NCI-H2081 (cell line): ENCODE measurements around the gene ARHGAP24.

ENCODE experiments used
- DNase-seq, 2 experiments: peaks; one replicate each; lab custom pipeline; 2025; lab: John Stamatoyannopoulos, UW

Gene ARHGAP24

DNA sequence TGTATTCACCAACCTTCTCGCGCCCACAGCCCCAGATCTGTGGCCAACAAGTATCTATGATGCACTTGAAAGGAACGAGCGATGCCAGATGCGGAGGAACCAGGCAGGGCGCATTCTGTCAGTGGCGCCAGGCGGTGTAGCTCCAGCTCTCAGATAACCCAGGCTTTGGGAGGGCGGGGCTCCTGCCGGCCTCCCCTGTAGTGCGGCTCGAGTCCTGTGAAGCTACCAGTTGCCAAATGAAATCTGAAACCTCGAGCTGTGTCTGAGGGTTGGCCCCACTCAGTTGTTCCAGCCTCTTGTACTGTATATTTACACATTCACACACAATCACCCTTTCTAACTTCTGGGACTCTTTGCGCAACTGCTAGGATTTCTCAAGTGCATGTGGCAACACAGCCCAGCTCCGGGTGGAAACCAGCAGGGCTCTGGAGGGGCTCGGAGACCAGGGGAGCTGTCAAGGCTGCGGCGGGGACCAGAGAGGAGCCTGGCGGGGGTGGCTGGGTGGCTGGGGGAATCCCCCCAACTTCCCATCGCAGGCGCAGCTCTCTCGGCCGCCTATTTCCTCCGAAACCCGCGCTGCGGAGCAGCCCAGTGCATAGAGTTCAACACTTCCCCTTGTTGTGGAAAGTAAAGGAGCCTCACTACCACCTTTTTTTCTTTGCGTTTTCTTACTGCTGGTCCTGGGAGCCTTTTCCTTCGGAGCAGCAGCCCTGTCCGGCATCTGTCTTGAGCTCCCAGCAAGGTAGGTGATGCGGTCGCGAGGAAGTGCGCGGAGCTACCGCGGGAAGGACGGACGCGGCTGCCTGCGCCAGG is at the start of gene ARHGAP24:
TSS of gene ARHGAP24 (plus strand) at position 333 of the 813 bp plus-strand sequence.
- DNase-seq = peak; percentile 37 to 67

DNA sequence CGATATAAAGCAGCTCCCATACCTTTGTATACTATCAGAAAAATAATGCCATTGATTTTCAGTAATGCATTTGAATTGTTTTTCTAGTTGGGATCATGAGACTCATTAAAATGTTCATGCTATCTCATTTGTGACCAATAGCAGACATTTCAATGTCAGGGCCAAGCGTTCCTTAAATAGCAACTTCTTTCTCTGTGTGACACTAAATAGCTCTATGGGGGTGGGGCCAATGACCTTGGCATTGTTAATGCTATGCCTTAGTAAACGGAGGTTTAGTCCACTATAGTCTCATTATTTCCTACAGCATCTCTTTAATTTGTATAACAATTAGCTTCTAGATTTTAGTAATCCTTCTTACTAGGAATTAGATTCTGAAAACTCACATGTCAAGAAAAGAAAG is 48.6 kb upstream of the ARHGAP24 start:
- no peak for DNase-seq

DNA sequence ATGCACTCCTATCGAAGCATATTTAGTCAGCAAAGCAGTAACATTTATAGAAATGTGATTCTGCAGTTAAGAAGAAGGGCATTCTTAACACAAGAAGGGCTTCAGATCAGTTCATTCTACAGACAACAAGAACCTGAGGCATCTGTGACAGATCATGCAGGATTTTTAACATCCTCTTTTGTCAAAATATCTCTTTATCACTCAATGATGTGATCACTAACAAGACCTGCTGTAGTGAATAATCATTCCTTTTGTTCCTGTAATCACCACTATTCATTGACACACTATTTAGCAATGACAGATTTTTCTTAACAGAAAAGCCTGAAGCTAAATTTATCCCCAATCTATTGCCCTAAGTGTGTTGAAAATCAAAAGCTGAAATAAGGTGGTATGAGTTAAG is 47.8 kb upstream of the ARHGAP24 start:
- no peak for DNase-seq

DNA sequence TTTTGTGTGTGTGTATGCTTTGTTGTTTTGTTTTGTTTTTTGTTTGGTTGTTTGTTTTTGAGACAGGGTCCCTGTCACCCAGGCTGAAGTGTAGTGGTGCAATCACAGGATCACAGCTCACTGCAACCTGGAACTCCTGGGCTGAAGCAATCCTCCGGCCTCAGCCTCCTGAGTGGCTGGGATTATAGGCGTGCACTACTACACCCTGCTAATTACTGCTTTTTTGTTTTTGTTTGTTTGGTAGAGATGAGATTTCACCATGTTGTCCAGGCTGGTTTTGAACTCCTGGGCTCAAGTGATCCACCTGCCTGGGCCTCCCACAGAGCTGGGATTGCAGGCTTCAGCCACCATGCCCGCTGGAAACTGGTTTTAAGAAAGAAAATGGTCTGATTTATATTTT is 44.7 kb upstream of the ARHGAP24 start:
- no peak for DNase-seq

DNA sequence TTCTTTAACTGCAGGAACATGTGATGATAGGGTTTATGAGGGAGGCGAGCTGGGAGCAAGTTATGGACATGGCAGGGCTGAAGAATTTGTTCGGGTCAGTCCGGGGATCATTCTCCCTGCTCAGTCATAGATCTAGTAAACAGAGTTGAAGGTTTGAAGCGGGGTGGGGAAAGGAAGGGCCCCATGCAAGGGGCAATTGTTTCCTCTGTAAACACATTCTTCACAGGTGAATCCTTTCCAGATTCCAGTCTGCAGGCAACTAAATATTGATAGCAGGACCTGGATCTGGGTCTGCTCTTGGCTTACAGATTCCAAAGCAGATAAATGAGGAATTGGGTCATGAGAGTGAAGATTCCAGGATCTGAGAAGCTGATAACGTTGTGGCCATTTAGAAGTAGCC is 44.3 kb upstream of the ARHGAP24 start:
- DNase-seq = no peak

DNA sequence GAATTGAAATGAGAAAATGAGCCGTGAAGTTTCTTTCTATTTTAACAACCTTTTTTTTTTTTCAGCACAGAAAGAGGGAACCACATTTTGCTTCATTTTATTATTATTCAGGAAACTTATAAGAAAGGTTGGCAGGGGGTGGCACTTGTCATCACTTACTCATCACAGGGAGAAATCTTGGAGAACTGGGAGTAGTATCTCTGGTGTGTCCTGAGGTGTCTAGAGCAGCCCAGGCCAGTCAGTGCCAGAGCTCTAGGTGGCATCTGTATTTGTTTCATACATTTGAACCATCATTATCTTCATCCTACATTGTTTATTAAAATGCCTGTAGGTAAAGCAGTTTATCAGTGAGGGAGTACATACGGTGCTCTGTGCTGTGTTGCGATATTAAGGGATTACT is 43.8 kb upstream of the ARHGAP24 start:
- no peak for DNase-seq

DNA sequence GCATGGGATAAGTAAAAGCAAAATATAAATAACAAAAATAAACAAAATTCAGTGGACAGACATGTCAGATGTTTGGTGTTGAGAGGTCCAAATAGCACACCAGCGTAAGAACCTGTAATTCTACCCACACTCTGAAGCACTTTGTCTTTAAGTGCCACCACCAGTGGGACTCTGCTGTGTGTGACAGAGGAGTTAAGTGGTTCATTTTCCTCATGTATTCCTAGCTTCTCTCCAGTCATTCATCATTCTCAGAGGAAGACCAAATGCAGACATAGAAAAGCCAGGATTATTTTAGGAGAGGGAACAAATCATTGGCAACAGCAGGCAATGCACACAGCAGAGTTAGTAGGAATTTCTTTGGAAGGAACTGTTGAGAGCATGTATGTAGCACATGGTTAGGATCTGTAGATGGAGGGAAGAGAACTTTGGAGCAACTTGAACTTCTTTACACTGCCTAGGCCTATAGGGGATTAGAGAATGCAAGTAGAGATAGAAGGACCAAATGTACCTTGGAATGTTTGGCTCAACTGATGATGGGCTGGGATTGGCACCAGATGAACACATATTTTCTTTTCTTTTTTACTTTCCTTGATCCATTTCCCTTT is 43.0 kb upstream of the ARHGAP24 start:
- no peak for DNase-seq

DNA sequence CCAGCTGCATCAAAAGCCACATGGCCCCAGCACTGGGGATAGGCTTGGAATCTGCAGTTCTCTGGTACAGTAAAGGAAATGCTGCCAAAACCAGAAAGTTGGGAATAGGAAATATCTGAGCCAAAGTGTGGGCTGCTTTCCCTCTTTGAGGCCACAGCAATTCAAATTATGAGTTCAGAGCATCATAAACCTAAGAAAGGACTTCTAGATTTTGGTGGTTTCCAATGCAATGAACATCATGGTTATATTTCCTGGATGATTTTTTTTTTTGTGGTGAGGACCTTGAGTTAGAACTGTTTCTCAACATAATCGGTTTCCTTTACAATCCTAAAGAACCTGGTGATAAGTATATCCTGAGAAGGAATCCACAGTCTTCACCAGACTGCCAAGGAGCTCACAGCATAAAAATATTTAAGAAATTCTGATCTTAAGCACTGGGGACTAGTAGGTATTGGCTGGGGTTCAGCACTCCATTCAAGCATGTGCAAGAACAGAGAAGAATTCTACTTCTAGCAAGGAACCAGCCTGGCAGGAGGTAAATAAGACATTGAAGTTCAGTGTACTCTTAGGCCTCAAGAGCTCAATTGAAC is 29.8 kb upstream of the ARHGAP24 start:
- DNase-seq = no peak

DNA sequence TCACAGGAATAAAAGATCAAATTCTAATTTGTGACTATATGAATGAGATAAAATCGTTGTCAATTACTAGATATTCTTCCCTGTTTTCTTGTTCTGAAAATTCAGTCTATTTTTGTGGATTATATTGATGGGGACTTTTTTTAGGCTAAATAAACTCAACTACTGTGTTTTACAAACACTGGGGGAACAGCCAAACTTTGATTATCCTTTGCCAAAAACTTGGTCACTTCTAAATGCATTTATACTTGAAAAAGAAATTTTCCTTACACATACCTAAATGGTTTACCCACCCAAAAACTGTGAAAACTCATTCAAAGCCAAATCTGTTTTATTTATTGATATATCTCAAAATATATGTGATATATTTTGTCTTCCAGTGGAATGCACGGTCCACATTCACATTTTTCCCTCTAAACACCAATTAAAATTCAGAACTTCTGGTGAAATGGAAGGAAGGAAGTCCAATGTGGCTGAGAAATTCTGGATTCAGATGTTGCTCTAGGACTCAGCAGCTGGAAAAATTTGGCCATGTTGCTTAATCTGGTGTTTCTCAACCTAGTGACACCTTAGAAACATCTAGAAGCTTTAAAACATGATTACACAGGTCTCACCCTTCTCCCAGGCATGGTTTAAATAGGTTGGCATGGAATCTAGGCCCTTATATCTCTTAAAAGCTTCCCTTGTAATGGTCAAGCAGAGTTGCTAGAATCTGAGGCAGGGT is 28.6 kb upstream of the ARHGAP24 start:
- DNase-seq = no peak

DNA sequence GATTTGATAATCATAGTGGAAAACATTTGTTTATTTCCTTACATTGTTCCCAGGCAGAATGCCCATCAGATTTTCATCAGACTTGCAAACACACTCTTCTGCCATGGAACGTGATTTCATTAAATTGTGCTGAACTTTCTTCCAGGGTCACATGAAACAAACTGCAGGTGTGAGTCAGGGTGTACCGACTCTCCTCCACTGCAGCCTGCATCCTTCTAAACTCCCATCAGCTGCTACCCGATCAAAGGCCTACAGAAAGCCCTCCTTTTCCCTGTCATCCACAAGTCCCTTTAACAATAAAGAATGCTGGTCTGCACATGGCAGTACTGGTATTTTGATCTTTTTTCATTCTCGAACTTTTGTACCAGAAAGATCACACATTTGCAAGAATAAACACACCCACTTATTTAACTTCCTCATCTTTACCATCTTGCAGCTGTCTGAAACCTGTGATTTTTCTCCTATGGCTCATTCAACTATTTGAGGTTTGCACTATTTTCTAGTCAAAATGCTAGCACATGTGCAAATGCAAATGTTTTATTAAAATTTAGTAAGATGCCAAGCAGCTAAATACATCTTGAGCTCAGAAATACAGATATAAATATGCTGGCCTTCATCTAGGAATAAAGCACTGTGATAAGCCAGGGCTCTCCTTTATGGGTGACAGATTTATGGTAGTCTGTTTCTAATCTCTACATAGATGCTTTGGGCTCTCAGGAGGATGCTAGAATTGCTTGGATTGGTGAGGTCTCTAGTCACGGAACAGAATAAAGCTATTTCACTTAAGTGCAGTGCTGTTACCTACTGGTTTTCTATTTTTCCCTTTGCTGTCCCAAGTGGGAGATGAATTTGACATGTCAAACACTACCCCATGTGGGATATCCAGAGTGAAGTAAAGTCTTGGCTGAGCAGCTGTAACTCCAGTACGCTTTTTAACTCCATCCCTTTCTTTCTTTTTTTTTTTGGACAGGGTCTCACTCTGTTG is 25.8 kb upstream of the ARHGAP24 start:
- DNase-seq = no peak

DNA sequence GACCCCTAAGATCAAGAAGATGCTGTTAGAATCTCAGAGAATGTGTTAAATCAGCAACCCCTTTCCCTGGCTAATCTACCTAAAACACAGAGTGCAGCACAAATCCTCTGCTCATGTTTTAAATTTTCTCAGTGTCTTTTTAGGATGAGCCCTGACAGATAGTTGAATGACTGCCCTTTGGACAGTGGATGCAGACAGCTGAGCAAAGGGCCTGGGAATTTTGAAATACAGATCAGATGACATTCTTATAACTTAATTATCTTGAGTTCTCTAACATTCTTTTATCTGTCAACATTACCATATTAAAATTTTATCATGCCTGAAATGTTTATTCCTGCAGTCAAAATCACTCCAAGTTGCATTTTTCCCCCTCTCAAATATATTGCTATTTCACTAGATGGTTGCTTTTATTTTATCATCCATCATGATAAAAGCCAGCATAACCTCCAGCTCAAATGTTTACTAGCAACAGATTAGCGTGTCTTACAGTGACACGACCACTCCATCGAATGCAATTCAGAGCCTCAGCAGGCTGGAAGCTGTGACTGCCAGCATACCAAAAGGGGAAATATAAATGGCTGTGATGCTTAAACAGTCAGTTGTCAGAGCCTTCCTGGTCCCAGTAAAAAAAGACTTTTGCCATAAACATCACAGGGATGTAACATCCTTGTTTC is 22.8 kb upstream of the ARHGAP24 start:
- DNase-seq = no peak

DNA sequence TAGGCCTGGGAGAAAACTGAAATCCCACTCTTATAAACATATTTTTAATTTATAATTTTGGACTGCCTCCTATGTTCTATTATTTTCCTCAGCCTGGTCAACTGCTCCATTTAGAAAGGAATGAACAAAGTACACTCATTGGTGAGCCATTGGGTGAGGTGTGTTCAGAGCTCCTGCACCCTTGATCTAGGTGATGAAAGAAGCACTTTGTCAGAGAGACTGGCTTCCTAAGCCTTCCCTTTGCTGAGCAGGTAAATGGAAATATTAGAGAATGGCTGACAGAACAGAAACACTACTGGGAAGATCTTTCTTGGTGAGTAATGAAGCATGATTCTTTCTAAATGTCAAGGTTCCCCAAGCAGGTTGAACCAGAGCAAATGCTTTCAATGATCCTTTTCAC is 19.0 kb upstream of the ARHGAP24 start:
- DNase-seq = no peak

DNA sequence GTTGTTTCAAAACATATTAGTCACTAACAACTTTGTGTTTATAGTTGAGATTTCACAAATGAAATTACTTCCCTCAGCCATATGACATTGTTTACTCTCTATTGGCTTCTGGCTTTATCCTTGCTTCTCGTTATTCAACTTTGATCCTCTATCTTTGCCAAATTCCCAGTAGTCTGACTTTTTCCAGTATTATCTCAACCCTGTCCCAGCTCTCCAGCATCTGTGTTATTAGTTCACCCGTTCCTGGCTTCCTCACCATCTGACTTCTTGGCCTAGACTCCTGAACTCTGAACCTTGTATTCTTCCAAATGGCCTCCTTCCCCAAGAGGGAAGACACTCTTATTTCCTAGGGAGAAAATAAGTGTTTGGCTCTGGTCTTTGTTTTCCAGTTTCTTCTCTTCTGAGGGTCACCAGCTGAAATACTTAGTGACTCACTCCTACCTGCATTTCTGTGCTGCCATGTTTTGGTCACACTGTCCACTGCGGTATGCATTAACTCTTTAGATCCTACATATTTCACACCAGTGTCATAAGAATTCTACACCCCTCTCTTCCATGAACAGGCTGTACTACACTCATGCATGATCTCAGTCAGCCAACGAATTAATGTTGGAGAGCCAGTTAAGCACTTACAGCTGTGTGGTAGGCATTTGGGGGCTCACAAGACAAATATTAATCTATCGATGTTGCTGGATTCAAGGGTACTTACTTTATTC is 17.0 kb upstream of the ARHGAP24 start:
- no peak for DNase-seq

DNA sequence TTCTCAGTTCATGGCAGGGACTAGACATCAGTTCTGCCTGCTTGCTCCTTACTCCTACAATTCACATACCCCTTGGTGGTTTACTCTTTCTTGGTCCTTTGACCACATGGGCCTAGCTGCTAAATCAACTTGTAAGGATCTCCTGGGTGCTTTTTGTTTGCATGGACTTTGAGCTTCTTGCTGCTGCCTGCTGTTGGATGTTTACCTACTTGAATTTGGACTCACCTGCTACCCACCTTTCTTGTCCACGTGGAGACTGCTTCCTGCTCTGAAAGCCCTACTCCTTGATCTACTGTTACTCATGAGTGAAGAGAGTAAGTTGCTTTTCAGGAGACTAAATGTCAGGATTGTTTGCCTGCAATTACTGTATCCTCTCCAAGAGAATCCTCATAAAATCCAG is 15.2 kb upstream of the ARHGAP24 start:
- no peak for DNase-seq

DNA sequence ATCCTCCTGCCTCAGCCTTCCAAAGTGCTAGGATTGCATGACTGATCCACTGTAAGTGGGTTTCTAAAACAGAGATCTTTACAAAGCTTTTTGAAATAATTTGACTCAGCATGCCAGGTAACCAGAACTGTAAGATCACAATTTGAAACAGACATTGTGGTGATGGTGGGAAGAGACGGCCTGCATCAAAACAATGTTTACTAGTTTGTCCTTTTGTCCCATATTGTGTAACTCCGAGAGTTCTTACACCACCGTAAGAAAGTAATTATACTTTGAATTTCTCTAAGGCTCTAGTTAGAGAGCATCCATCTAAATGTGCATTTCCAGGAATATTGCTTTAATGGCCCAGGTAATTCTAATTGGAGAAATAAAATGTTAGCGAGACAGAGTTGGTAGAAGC is 594 bp upstream of the ARHGAP24 start:
- no peak for DNase-seq

DNA sequence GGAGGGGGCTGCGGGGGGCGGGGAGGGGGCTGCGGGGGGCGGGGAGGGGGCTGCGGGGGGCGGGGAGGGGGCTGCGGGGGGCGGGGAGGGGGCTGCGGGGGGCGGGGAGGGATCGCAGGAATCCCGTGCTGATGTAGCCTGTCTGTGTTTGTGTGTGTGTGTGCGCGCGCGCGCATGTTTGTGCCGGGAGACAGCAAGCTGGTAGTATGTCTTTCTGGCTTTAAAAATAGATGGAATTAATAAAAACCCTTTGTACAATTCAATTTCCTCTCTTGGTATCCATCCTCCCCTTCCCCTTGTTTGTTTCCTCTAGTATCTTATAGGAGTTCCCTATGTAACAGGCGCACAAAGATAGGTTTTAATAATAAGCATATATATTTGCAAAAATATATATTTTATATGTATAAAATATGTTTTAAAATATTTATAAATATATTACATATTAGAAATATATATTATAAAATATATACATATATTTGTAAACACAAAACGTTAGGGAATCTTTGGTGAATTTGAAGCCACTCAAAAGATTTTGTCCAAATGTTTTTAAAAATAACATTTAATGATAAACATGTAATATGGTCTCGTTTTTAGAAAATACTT is 782 bp downstream of the ARHGAP24 start:
- no peak for DNase-seq

DNA sequence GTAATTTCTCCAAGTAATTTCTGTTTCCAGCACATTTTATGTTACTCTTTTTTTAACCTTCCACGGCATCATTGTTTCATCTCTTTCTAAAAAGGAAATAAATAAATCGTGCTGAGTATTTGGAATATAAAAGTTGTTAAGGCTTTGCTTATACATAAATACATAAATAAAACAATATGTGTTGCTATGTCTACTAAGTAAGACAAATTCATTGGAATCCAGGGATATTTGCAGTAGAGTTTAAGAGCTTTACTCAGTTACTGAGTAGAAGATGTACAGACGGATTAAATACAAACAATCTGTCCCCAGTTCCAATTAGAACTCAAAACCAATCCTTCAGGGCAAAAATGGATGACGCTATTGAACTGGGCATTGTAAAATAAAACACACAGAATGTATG is 1.4 kb downstream of the ARHGAP24 start:
- DNase-seq = no peak

DNA sequence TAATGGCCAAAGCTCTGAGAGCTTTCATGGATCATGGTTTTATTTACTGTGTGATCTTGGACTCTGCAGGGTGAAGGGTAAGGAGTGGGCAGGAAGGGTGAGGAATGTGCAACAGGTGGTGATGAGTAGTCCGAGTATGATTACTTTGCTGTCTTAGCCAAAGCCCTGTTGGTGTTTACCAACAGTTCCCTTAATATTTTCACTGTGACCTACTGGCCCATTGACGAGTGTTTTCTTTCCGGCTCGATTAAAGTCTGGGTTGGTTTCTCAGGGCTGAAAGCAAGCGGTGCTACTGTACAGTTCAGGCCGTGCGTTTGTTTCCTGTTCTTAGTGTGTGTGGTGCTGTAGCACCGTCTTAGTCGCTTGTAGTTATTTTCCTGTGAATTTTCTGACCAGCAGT is 2.6 kb downstream of the ARHGAP24 start:
- no peak for DNase-seq

DNA sequence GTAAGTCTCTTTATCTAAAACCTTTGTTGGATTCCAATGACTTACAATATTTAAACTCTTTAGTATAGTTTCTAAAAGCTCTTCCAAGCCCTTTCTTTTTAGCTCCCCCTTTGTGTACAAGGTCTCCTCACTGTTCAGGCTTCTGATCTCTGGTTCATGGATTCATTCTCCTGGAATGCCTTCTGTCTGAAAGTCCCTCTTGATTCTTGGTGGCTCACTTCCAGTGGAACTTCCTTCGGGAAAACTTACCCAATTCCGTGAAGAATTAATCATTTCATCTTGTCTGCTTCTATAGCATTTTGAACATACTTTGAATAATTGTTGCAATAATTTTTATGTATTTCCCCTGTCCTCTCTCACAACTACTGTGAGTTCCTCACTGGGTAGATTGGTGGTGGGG is 3.6 kb downstream of the ARHGAP24 start:
- no peak for DNase-seq
